ENCODE results near the gene HS3ST6. TPM values are rescaled to one million over a fixed set of nuclear protein-coding genes. Genes with fewer than 3 reads are reported as not detected.

HS3ST6 gene
- total RNA-seq, 4 donors from 2014 or later = not detected

- no peaks in the 10 kb centered on the region for H3K4me1 ChIP-seq
- no peaks in the 10 kb centered on the region for H3K9me3 ChIP-seq
- DNase-seq = no peak
- no peaks in the 10 kb centered on the region for H3K27me3 ChIP-seq
- no peak overlapping the region for H3K27ac ChIP-seq
- TF ChIP-seq POLR2A (IDR thresholded peaks at IDR 0.05) = no peak
- TF ChIP-seq, protein P1, sequence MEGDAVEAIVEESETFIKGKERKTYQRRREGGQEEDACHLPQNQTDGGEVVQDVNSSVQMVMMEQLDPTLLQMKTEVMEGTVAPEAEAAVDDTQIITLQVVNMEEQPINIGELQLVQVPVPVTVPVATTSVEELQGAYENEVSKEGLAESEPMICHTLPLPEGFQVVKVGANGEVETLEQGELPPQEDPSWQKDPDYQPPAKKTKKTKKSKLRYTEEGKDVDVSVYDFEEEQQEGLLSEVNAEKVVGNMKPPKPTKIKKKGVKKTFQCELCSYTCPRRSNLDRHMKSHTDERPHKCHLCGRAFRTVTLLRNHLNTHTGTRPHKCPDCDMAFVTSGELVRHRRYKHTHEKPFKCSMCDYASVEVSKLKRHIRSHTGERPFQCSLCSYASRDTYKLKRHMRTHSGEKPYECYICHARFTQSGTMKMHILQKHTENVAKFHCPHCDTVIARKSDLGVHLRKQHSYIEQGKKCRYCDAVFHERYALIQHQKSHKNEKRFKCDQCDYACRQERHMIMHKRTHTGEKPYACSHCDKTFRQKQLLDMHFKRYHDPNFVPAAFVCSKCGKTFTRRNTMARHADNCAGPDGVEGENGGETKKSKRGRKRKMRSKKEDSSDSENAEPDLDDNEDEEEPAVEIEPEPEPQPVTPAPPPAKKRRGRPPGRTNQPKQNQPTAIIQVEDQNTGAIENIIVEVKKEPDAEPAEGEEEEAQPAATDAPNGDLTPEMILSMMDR (IDR thresholded peaks at IDR 0.05) = no peak
- H3K4me3 ChIP-seq = no peak overlapping the region
- H3K36me3 ChIP-seq = no peaks in the 10 kb centered on the region
Measured at GRCh38 chr16:1949507-1949906, 31.3 kb upstream of the HS3ST6 start.

GRCh38 chr16:1947369-1947670 is 29.1 kb upstream of the HS3ST6 start:
- Histone ChIP-seq H3K9me3 (no peaks in the 10 kb centered on the region), H3K4me3 (no peak overlapping the region), H3K4me1 (peaks cover 0 to 6% (median 3%) of the 10 kb centered on the region in 4 donors), H3K36me3 (no peaks in the 10 kb centered on the region), H3K27me3 (no peaks in the 10 kb centered on the region), H3K27ac (no peak overlapping the region)
- no peak for DNase-seq
- TF ChIP-seq POLR2A (IDR thresholded peaks at IDR 0.05) = no peak
- TF ChIP-seq, protein P1 (IDR thresholded peaks at IDR 0.05) = no peak

DNA sequence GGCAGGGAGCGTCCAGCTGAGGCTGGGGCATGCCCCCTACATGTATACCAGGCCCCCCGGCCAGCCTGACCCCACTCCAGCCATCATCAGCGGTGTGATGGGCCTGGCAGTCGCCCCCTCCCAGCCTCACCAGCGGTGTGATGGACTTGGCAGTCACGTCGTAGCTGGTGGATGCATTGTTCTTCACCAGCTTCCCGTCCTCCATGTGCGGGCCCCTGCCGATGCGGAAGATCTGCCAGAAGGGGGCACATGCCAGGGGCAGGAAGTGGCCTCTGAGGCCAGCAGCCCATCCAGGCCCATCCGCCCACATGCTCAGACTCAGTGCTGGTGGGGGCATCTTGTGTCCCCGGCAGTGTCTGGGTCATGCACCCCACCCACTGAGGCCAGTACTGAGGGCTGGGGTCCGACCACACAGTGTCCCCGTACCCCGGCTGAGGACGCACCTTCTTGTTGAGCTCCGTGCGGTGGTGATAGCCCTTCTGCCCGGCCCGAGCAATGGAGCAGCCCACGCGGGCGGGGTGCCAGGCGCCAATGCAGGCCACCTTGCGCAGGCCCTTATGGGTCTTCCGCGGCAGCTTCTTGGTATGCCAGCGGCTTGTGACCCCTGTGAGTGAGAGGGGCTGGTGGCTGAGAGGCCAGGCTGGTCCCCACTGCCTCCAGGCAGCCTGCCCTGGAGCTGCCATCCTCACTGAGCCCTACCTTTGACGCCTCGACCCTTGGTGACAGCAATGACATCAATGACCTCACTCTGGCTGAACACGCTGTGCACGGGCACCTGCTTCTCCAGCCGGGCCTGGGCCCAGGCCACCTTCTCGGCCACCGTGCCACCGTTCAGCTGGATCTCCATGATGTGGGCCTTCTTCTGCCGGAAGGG is 28.5 kb upstream of the HS3ST6 start:
- no peak overlapping the region for H3K4me3 ChIP-seq
- H3K4me1 ChIP-seq = peaks cover 0 to 12% (median 9%) of the 10 kb centered on the region in 4 donors
- H3K36me3 ChIP-seq = no peaks in the 10 kb centered on the region
- H3K27ac ChIP-seq = no peak overlapping the region
- TF ChIP-seq, protein P1 (IDR thresholded peaks at IDR 0.05) = no peak
- no peak for TF ChIP-seq POLR2A (IDR thresholded peaks at IDR 0.05)
- no peaks in the 10 kb centered on the region for H3K27me3 ChIP-seq
- DNase-seq = no peak
- no peaks in the 10 kb centered on the region for H3K9me3 ChIP-seq

DNA sequence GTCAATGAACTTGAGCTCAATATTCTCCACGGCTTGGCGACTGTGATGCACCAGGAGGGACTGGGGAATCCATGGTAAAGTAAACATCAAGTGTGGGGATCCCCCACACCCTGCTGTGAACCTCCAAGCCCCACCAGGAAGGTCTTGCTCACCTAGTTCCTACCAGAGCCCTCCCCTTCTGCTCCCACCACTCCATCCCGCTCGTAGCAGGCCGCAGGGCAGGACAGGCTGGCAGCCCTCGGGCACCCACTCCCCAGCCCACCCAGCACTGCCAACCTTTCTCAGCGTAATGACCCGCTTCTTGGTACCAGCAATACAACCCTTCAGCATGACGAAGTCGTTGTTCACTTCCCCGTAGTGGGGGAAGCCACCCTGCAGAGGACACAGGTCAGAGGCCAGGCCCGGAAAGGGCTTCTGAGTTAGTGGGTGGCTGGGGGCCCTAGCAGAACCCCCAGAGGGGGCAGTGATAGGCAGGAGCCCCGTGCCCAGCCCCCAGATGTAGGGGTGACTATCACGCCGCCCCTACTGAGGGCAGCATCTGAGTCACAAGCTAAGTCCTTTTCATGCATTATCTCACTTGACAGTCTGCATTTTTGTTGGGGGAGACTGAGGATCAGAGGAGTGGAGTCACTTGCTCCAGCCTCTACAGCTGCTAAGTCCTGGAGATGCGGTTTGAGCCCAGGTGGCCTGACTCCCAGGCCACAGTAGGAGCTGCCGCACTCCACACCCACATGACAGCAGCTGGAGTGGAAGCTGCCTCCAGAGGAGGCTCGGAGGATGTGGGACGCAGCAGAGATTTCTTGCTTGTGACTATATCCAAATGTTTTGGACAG is 27.6 kb upstream of the HS3ST6 start:
- H3K27ac ChIP-seq = no peak overlapping the region
- no peak overlapping the region for H3K4me3 ChIP-seq
- no peaks in the 10 kb centered on the region for H3K9me3 ChIP-seq
- TF ChIP-seq, protein P1 (IDR thresholded peaks at IDR 0.05) = no peak
- no peak for TF ChIP-seq POLR2A (IDR thresholded peaks at IDR 0.05)
- no peak for DNase-seq
- peaks cover 5 to 22% (median 12%) of the 10 kb centered on the region in 4 donors for H3K4me1 ChIP-seq
- H3K36me3 ChIP-seq = peaks cover 0 to 2% (median 0%) of the 10 kb centered on the region in 3 donors
- no peaks in the 10 kb centered on the region for H3K27me3 ChIP-seq

- Histone ChIP-seq H3K4me1 (peaks cover 5 to 32% (median 14%) of the 10 kb centered on the region in 4 donors), H3K9me3 (no peaks in the 10 kb centered on the region), H3K27me3 (no peaks in the 10 kb centered on the region), H3K4me3 (no peak overlapping the region), H3K36me3 (peaks cover 0 to 11% (median 0%) of the 10 kb centered on the region in 3 donors), H3K27ac (no peak overlapping the region)
- DNase-seq = no peak
- TF ChIP-seq, protein P1 (IDR thresholded peaks at IDR 0.05) = no peak
- no peak for TF ChIP-seq POLR2A (IDR thresholded peaks at IDR 0.05)
Measured at GRCh38 chr16:1944612-1945199, 26.5 kb upstream of the HS3ST6 start.

All from Peyer's patch (tissue), 4 donors.